ENCODE measurements around the gene EPOP. TPM values are rescaled to one million over a fixed set of nuclear protein-coding genes. Genes with fewer than 3 reads are reported as not detected.
"Not testable (repeated sequence)": the region's sequence is repeated elsewhere in the genome, so short reads cannot be mapped to it uniquely, and the experiment has no call there.

EPOP gene
- total RNA-seq, 1 experiment from 2014 or later, result 37.9 TPM

DNA sequence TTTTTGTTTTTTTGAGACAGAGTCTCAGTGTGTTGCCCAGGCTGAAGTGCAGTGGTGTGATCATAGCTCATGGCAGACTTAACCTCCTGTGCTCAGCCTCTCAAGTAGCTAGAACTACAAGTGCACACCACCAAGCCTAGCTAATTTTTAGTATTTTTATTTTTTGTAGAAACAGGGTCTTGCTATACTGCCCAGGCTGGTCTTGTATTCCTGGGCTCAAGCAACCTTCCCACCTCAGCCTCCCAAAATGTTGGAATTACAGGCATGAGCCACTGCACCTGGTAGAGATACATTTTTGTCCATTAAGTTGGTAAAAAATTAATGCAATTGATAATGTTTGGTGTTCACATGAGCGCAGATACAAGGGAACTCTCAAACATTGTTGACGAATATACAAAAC, 46.8 kb downstream of the EPOP start:
- no TSS peak for BruUV-seq (replicated peaks)
- no peak overlapping the region for H3K9ac ChIP-seq (ENCODE audit: low read length)
- no peak overlapping the region for H2AFZ ChIP-seq (ENCODE audit: low read depth, low read length, poor library complexity, severe bottlenecking)
- no peaks in the 10 kb centered on the region for H3K9me2 ChIP-seq (ENCODE audit: insufficient read depth)
- H3K27me3 ChIP-seq (ENCODE audit: insufficient read depth, low read length), result no peaks in the 10 kb centered on the region
- H3K9me3 ChIP-seq (ENCODE audit: control insufficient read depth in 1 of 2, insufficient read depth in 1 of 2, low read depth in 1 of 2, low read length in 2 of 2), result no peaks in the 10 kb centered on the region
- no peaks in the 10 kb centered on the region for H4K20me1 ChIP-seq (ENCODE audit: insufficient read depth)
- TF ChIP-seq ZFX (IDR thresholded peaks at IDR 0.05) (no peak), FOSL1 (IDR thresholded peaks at IDR 0.05; ENCODE audit: low read depth) (no peak), POLR2A (IDR thresholded peaks at IDR 0.05; ENCODE audit: borderline replicate concordance, extremely low read depth, insufficient read depth, insufficient read length) (no peak), ELF1 (IDR thresholded peaks at IDR 0.05; ENCODE audit: borderline replicate concordance, low read depth) (no peak)
- TF ChIP-seq, protein P1, sequence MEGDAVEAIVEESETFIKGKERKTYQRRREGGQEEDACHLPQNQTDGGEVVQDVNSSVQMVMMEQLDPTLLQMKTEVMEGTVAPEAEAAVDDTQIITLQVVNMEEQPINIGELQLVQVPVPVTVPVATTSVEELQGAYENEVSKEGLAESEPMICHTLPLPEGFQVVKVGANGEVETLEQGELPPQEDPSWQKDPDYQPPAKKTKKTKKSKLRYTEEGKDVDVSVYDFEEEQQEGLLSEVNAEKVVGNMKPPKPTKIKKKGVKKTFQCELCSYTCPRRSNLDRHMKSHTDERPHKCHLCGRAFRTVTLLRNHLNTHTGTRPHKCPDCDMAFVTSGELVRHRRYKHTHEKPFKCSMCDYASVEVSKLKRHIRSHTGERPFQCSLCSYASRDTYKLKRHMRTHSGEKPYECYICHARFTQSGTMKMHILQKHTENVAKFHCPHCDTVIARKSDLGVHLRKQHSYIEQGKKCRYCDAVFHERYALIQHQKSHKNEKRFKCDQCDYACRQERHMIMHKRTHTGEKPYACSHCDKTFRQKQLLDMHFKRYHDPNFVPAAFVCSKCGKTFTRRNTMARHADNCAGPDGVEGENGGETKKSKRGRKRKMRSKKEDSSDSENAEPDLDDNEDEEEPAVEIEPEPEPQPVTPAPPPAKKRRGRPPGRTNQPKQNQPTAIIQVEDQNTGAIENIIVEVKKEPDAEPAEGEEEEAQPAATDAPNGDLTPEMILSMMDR (IDR thresholded peaks at IDR 0.05 in 2 of 3, conservative IDR thresholded peaks at IDR 0.05 in 1 of 3; ENCODE audit: borderline replicate concordance in 1 of 3, insufficient read depth in 1 of 3, low read depth in 2 of 3, low read length in 2 of 3), result no peak
- TF ChIP-seq, protein P2, sequence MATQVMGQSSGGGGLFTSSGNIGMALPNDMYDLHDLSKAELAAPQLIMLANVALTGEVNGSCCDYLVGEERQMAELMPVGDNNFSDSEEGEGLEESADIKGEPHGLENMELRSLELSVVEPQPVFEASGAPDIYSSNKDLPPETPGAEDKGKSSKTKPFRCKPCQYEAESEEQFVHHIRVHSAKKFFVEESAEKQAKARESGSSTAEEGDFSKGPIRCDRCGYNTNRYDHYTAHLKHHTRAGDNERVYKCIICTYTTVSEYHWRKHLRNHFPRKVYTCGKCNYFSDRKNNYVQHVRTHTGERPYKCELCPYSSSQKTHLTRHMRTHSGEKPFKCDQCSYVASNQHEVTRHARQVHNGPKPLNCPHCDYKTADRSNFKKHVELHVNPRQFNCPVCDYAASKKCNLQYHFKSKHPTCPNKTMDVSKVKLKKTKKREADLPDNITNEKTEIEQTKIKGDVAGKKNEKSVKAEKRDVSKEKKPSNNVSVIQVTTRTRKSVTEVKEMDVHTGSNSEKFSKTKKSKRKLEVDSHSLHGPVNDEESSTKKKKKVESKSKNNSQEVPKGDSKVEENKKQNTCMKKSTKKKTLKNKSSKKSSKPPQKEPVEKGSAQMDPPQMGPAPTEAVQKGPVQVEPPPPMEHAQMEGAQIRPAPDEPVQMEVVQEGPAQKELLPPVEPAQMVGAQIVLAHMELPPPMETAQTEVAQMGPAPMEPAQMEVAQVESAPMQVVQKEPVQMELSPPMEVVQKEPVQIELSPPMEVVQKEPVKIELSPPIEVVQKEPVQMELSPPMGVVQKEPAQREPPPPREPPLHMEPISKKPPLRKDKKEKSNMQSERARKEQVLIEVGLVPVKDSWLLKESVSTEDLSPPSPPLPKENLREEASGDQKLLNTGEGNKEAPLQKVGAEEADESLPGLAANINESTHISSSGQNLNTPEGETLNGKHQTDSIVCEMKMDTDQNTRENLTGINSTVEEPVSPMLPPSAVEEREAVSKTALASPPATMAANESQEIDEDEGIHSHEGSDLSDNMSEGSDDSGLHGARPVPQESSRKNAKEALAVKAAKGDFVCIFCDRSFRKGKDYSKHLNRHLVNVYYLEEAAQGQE (IDR thresholded peaks at IDR 0.05; ENCODE audit: low read depth), result no peak
- H3K79me2 ChIP-seq (ENCODE audit: insufficient read depth, low read length), result no peaks in the 10 kb centered on the region
- H3K4me2 ChIP-seq (ENCODE audit: low read length), result no peak overlapping the region
- no peaks in the 10 kb centered on the region for H3K36me3 ChIP-seq (ENCODE audit: control insufficient read depth in 1 of 2, insufficient read depth in 2 of 2, low read length in 2 of 2)
- H3K4me1 ChIP-seq (ENCODE audit: control insufficient read depth in 1 of 2, insufficient read depth in 2 of 2, low read length in 2 of 2), result peaks cover 0 to 4% of the 10 kb centered on the region in 2 experiments; a peak in 2 of 4 replicates
- no peak for DNase-seq (ENCODE audit: low read depth, low spot score)
- no peak overlapping the region for H3K27ac ChIP-seq (ENCODE audit: low read depth, low read length)
- intact Hi-C loops (cut with micrococcal nuclease), result no loop called here
- ATAC-seq, result no peak
- ChIA-PET POLR2A (no interaction called here), CTCF (no interaction called here), RAD21 (ENCODE audit: low non-redundant PET in 1 of 2, low total read pairs in 2 of 2, uncharacterized antibody in 2 of 2, unreplicated experiment in 2 of 2) (no interaction called here)
- no peak overlapping the region for H3K4me3 ChIP-seq (replicated peaks in 1 of 2; ENCODE audit: low read depth in 1 of 2, low read length in 2 of 2)

DNA sequence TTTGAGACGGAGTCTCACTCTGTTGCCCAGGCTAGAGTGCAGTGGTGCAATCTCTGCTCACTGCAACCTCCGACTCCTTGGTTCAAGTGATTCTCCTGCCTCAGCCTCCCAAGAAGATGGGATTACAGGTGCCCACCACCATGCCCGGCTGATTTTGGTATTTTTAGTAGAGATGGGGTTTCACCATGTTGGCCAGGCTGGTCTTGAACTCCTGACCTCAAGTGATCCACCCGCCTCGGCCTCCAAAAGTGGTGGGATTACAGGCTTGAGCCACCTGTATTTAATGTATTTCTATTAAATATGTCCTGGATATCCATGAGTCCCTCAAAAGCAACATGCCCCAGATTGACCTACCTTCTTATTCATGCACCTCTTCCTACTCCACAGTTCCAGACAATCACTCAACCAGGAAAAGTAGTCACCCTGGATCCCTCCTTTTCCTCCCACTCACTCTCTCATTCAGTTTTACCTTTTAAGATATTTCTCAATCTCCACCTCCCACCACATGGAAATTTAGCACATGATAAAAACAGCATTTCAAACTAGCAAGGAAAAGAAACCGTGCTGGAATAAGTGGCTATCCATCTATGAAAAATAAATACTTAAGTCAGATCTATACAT, 48.0 kb downstream of the EPOP start:
- BruUV-seq (replicated peaks); POLR2A ChIA-PET; CTCF ChIA-PET; H3K79me2 ChIP-seq (ENCODE audit: insufficient read depth, low read length); H3K4me1 ChIP-seq (ENCODE audit: control insufficient read depth in 1 of 2, insufficient read depth in 2 of 2, low read length in 2 of 2); ATAC-seq; H3K36me3 ChIP-seq (ENCODE audit: control insufficient read depth in 1 of 2, insufficient read depth in 2 of 2, low read length in 2 of 2); H3K27me3 ChIP-seq (ENCODE audit: insufficient read depth, low read length); H2AFZ ChIP-seq (ENCODE audit: low read depth, low read length, poor library complexity, severe bottlenecking); H4K20me1 ChIP-seq (ENCODE audit: insufficient read depth); H3K9me3 ChIP-seq (ENCODE audit: control insufficient read depth in 1 of 2, insufficient read depth in 1 of 2, low read depth in 1 of 2, low read length in 2 of 2); H3K4me3 ChIP-seq (replicated peaks in 1 of 2; ENCODE audit: low read depth in 1 of 2, low read length in 2 of 2); H3K9me2 ChIP-seq (ENCODE audit: insufficient read depth); H3K27ac ChIP-seq (ENCODE audit: low read depth, low read length); H3K4me2 ChIP-seq (ENCODE audit: low read length); intact Hi-C loops (cut with micrococcal nuclease); H3K9ac ChIP-seq (ENCODE audit: low read length); RAD21 ChIA-PET (ENCODE audit: low non-redundant PET in 1 of 2, low total read pairs in 2 of 2, uncharacterized antibody in 2 of 2, unreplicated experiment in 2 of 2); DNase-seq (ENCODE audit: low read depth, low spot score): not testable (repeated sequence)
